Prostate gland (tissue), 2 donors: ENCODE data around the gene HERC5. TPM values are rescaled to one million over a fixed set of nuclear protein-coding genes. Genes with fewer than 3 reads are reported as not detected.
A peak's percentile ranks its signal among the peaks of the same experiment; 100 is the strongest.
"Not testable (repeated sequence)": the region's sequence is repeated elsewhere in the genome, so short reads cannot be mapped to it uniquely, and the experiment has no call there.

Experiments used
- DNase-seq: peaks from one replicate; pipeline ENCODE4 v3.0.0-alpha.2; 2019; ENCODE audit warnings: low spot score
- H3K27ac ChIP-seq, 2 donors: fragments of 200-600 bp; sonication (generic); 2 replicates each; pipeline ENCODE4 v1.5.1; 2017 to 2019
- H3K27me3 ChIP-seq: fragments of 200-600 bp; sonication (generic); replicated peaks from 2 replicates; pipeline ENCODE4 v1.5.1; 2019; ENCODE audit not compliant: insufficient read depth
- H3K36me3 ChIP-seq, 2 donors: fragments of 200-600 bp; sonication (generic); 1 replicate in 1 of 2; 2 replicates in 1 of 2; pipeline versions ENCODE4 v1.5.1 to v1.8.1; 2017 to 2019
- H3K4me1 ChIP-seq: fragments of 200-600 bp; sonication (generic); replicated peaks from 2 replicates; pipeline ENCODE4 v1.5.1; 2019
- H3K4me3 ChIP-seq, 2 donors: fragments of 200-600 bp; sonication (generic); 2 replicates each; pipeline ENCODE4 v1.5.1; 2017 to 2019
- H3K9me3 ChIP-seq: fragments of 200-600 bp; sonication (generic); 2 replicates; pipeline ENCODE4 v1.5.1; 2017
- CTCF ChIP-seq, 4 experiments: fragments of 200-600 bp in 2 of 4; fragments of 450-650 bp in 2 of 4; sonication (generic) in 2 of 4; IDR thresholded peaks; 1 replicate in 3 of 4; 2 replicates in 1 of 4; pipeline ENCODE4 v1.5.1; 2016 to 2019; ENCODE audit warnings: antibody characterized with exemption in 4 of 4, mild to moderate bottlenecking in 2 of 4, moderate library complexity in 2 of 4
- POLR2A ChIP-seq: fragments of 450-650 bp; IDR thresholded peaks from one replicate; pipeline ENCODE4 v1.6.1; 2016; ENCODE audit warnings: antibody characterized with exemption, mild to moderate bottlenecking
- POLR2AphosphoS5 ChIP-seq: sonication (generic); formaldehyde crosslinking; IDR thresholded peaks from one replicate; pipeline ENCODE4 v1.6.1; 2017; ENCODE audit warnings: antibody characterized with exemption
- WGBS: methylation state at CpG from one replicate; pipeline ENCODE4 v1.1.5; 2018; 5-methylcytosine and 5-hydroxymethylcytosine counted together
- intact Hi-C: fragments of 100-400 bp; cut with DNase I; formaldehyde crosslinking; loops from one replicate; pipeline ENCODE4 v1.14.2; 2022
- total RNA-seq, 2 donors: library from RNA; depleted of rRNA; stranded (reverse); fragments of >200 nt; gene quantifications; one replicate each; pipeline ENCODE4 v1.1.0, GENCODE V29; 2016

HERC5 gene
- total RNA-seq, 2 donors from 2014 or later, result 8.8 to 59.4 TPM

GRCh38 chr4:88539322-88540068 is 82.6 kb downstream of the HERC5 start:
- 26% methylated on average over 9 of the region's 9 CpGs for WGBS
- TF ChIP-seq CTCF (IDR thresholded peaks at IDR 0.05) (peak in 3 of 4 experiments; percentile 74 to 77 (median 76)), POLR2AphosphoS5 (peak; percentile 64)
- H3K4me3 ChIP-seq, H3K9me3 ChIP-seq, H3K4me1 ChIP-seq, H3K27me3 ChIP-seq, H3K36me3 ChIP-seq: not testable (repeated sequence)
- intact Hi-C loops, result loop anchor here (1.0 to 10.0 kb wide), 2 partner anchors 120 to 485 kb away; no protein-coding TSS in a partner anchor
- H3K27ac ChIP-seq, result peak overlapping the region in 1 of 2 donors; percentile 28
- peak; percentile 73 for DNase-seq

DNA sequence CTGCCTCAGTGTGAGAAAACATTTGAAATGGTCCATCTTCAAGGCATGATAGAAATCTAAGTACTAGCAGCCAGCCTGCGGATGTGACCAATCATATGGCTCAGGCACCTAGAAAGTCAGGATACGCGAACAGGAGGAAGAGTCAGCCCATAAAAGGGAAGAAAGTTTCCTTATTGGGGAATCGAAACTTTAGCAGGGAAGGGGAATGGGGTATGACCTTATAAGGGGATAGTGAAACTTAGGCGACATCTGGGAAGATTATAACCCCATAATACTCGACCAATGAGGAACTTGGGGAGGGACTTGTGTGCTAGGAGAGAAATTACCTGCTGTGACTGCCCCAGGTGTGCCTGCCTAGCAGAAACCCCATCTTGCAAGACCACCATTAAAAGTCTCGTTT is 92.9 kb downstream of the HERC5 start:
- Histone ChIP-seq H3K36me3 (no peaks in the 10 kb centered on the region), H3K4me1 (no peaks in the 10 kb centered on the region), H3K27me3 (no peaks in the 10 kb centered on the region), H3K27ac (no peak overlapping the region), H3K4me3 (no peak overlapping the region), H3K9me3 (no peaks in the 10 kb centered on the region)
- intact Hi-C loops, result no loop called here
- no peak for DNase-seq
- no peak for TF ChIP-seq POLR2A
- no peak for TF ChIP-seq POLR2AphosphoS5
- TF ChIP-seq CTCF (IDR thresholded peaks at IDR 0.05), result no peak
- 88% methylated on average over 7 of the region's 7 CpGs for WGBS

Other genes starting within 250 kb of the HERC5 start
- 10 to 100 TPM; 63.7 to 65.1 TPM for gene PPM1K, start 172.6 kb upstream of the HERC5 start, total RNA-seq
- 10 to 100 TPM; 16.0 to 20.6 TPM for gene HERC6, start 78.3 kb upstream of the HERC5 start, total RNA-seq
- gene PYURF, start 66.7 kb downstream of the HERC5 start, total RNA-seq, result 100 to 1,000 TPM in 1 of 2 donors, 10 to 100 TPM in 1; 84.5 to 133 TPM
- 10 to 100 TPM; 36.5 to 42.2 TPM for gene HERC3, start 135.4 kb downstream of the HERC5 start, total RNA-seq
- 10 to 100 TPM in 1 of 2 donors, 1 to 10 TPM in 1; 7.7 to 10.5 TPM for gene NAP1L5, start 240.7 kb downstream of the HERC5 start, total RNA-seq